DOHH2 (cell line): ENCODE measurements around the gene IL33.

Experiments
- CTCF ChIP-seq: fragments of 200-600 bp; sonication (generic); IDR thresholded peaks from one replicate; pipeline ENCODE4 v1.5.1; 2014; ENCODE audit warnings: antibody characterized with exemption, mild to moderate bottlenecking, low read depth, low read length; ENCODE audit not compliant: poor library complexity, severe bottlenecking
- EZH2phosphoT487 ChIP-seq: fragments of 200-600 bp; sonication (generic); IDR thresholded peaks from 2 replicates; pipeline ENCODE4 v1.6.1; 2017; ENCODE audit warnings: borderline replicate concordance, mild to moderate bottlenecking, antibody characterized with exemption, low read length, moderate library complexity, mixed read lengths

- TF ChIP-seq CTCF, result no peak
- no peak for TF ChIP-seq EZH2phosphoT487
Measured at GRCh38 chr9:6187272-6187671, 28.3 kb upstream of the IL33 start.
